HG03521 (cell line): ENCODE results near the gene PHTF2.
"Not testable (repeated sequence)": the region's sequence is repeated elsewhere in the genome, so short reads cannot be mapped to it uniquely, and the experiment has no call there.

Source experiments
- ATAC-seq: cut with Tn5 transposase; IDR thresholded peaks from one replicate; pipeline ENCODE4 v1.9.1; 2021; ENCODE audit warnings: mild to moderate bottlenecking, moderate library complexity; ENCODE audit not compliant: unreplicated experiment

Gene PHTF2

GRCh38 chr7:77982926-77983550, 184.5 kb downstream of the PHTF2 start:
- no peak for ATAC-seq

- ATAC-seq, result no peak
These were observed 185.4 kb downstream of the PHTF2 start for GRCh38 chr7:77983973-77984372.

- no peak for ATAC-seq
These were observed 186.8 kb downstream of the PHTF2 start for GRCh38 chr7:77985232-77985973.

- no peak for ATAC-seq
These were observed 187.4 kb downstream of the PHTF2 start for GRCh38 chr7:77985974-77986339.

GRCh38 chr7:77989981-77990566, 191.5 kb downstream of the PHTF2 start:
- no peak for ATAC-seq

- no peak for ATAC-seq
These were observed 193.1 kb downstream of the PHTF2 start for GRCh38 chr7:77991656-77992055.

GRCh38 chr7:77993838-77994237, 195.3 kb downstream of the PHTF2 start:
- no peak for ATAC-seq

GRCh38 chr7:77995717-77996116, 197.1 kb downstream of the PHTF2 start:
- ATAC-seq, result no peak

- ATAC-seq, result not testable (repeated sequence)
These were observed 200.6 kb downstream of the PHTF2 start for GRCh38 chr7:77999168-77999567.

- no peak for ATAC-seq
These were observed 203.4 kb downstream of the PHTF2 start for GRCh38 chr7:78002021-78002420.

- no peak for ATAC-seq
These were observed 204.1 kb downstream of the PHTF2 start for GRCh38 chr7:78002715-78003114.

GRCh38 chr7:78006063-78006755, 207.6 kb downstream of the PHTF2 start:
- no peak for ATAC-seq
